ENCODE data around the gene TSEN54. TPM values are rescaled to one million over a fixed set of nuclear protein-coding genes. Genes with fewer than 3 reads are reported as not detected.
"Not testable (repeated sequence)": the region's sequence is repeated elsewhere in the genome, so short reads cannot be mapped to it uniquely, and the experiment has no call there.

TSEN54 gene
- total RNA-seq, result 7.7 TPM
- long read RNA-seq, transcript TSEN54-201 (11 exons, 1,944 nt), result major isoform, 21 of 42 reads
- long read RNA-seq, partial matches to known transcripts, result 10 of 42 reads
- long read RNA-seq, other reads (novel, unspliced or antisense), result 9 of 42 reads

- intact Hi-C loops (cut with DNase I), result loop anchor here (5.0 kb wide), 3 partner anchors 71 to 244 kb away; partner anchors contain the start of genes GRB2, MIF4GD and MYO15B
- peak; percentile 98 for DNase-seq (ENCODE audit: low spot score)
Measured at GRCh38 chr17:75516255-75516618, at the start of gene TSEN54. Gene TSEN54, plus strand, starts transcription at chr17:75516528. Its CDS starts 33 bp downstream, at chr17:75516561.

- intact Hi-C loops (cut with DNase I), result no loop called here
- no peak for DNase-seq (ENCODE audit: low spot score)
Measured at GRCh38 chr17:75468291-75468754, 48.0 kb upstream of the TSEN54 start.

- intact Hi-C loops (cut with DNase I), result no loop called here
- DNase-seq (ENCODE audit: low spot score), result no peak
Measured at GRCh38 chr17:75468779-75469373, 47.5 kb upstream of the TSEN54 start.

- no peak for DNase-seq (ENCODE audit: low spot score)
- intact Hi-C loops (cut with DNase I), result no loop called here
Measured at GRCh38 chr17:75471207-75471606, 45.1 kb upstream of the TSEN54 start.

- intact Hi-C loops (cut with DNase I), result no loop called here
- no peak for DNase-seq (ENCODE audit: low spot score)
Measured at GRCh38 chr17:75472119-75472518, 44.2 kb upstream of the TSEN54 start.

- intact Hi-C loops (cut with DNase I), result no loop called here
- DNase-seq (ENCODE audit: low spot score), result no peak
Measured at GRCh38 chr17:75473246-75473645, 43.1 kb upstream of the TSEN54 start.

- intact Hi-C loops (cut with DNase I), result no loop called here
- no peak for DNase-seq (ENCODE audit: low spot score)
Measured at GRCh38 chr17:75474736-75475135, 41.6 kb upstream of the TSEN54 start.

GRCh38 chr17:75475144-75475835 is 41.0 kb upstream of the TSEN54 start:
- DNase-seq (ENCODE audit: low spot score), result peak; percentile 68
- intact Hi-C loops (cut with DNase I), result no loop called here

- intact Hi-C loops (cut with DNase I), result no loop called here
- peak; percentile 77 for DNase-seq (ENCODE audit: low spot score)
Measured at GRCh38 chr17:75475851-75476250, 40.5 kb upstream of the TSEN54 start.

GRCh38 chr17:75476271-75476671 is 40.1 kb upstream of the TSEN54 start:
- intact Hi-C loops (cut with DNase I), result no loop called here
- DNase-seq (ENCODE audit: low spot score), result peak; percentile 81

- intact Hi-C loops (cut with DNase I), result no loop called here
- peak; percentile 73 for DNase-seq (ENCODE audit: low spot score)
Measured at GRCh38 chr17:75476752-75477489, 39.4 kb upstream of the TSEN54 start.

- intact Hi-C loops (cut with DNase I); DNase-seq (ENCODE audit: low spot score): not testable (repeated sequence)
Measured at GRCh38 chr17:75477490-75477862, 38.9 kb upstream of the TSEN54 start.

- intact Hi-C loops (cut with DNase I), result no loop called here
- DNase-seq (ENCODE audit: low spot score), result no peak
Measured at GRCh38 chr17:75478508-75478907, 37.8 kb upstream of the TSEN54 start.

- intact Hi-C loops (cut with DNase I), result no loop called here
Measured at GRCh38 chr17:75480281-75480680, 36.0 kb upstream of the TSEN54 start.

GRCh38 chr17:75481194-75482068 is 34.9 kb upstream of the TSEN54 start:
- intact Hi-C loops (cut with DNase I), result no loop called here
- no peak for DNase-seq (ENCODE audit: low spot score)

More at GRCh38 chr17:75480281-75480680, 36.0 kb upstream of the TSEN54 start:
- no peak for DNase-seq (ENCODE audit: low spot score)

- intact Hi-C loops (cut with DNase I), result no loop called here
- DNase-seq (ENCODE audit: low spot score), result no peak
Measured at GRCh38 chr17:75482098-75482942, 34.0 kb upstream of the TSEN54 start.

GRCh38 chr17:75485688-75486087 is 30.6 kb upstream of the TSEN54 start:
- no peak for DNase-seq (ENCODE audit: low spot score)

GRCh38 chr17:75486151-75486550 is 30.2 kb upstream of the TSEN54 start:
- no peak for DNase-seq (ENCODE audit: low spot score)

More at GRCh38 chr17:75485688-75486087, 30.6 kb upstream of the TSEN54 start:
- intact Hi-C loops (cut with DNase I), result loop anchor here (5.0 kb wide), 1 partner anchor 58 kb away; no protein-coding TSS in a partner anchor

More at GRCh38 chr17:75486151-75486550, 30.2 kb upstream of the TSEN54 start:
- intact Hi-C loops (cut with DNase I), result loop anchor here (5.0 kb wide), 1 partner anchor 59 kb away; no protein-coding TSS in a partner anchor
